Measurements from ENCODE around the gene IL17A.

IL17A gene

GRCh38 chr6:52186075-52186474, at the start of gene IL17A:
IL17A (plus strand) TSS chr6:52186375; CDS start chr6:52186432, 57 bp downstream.
- DNase-seq (ENCODE audit: low spot score) = no peak

DNA sequence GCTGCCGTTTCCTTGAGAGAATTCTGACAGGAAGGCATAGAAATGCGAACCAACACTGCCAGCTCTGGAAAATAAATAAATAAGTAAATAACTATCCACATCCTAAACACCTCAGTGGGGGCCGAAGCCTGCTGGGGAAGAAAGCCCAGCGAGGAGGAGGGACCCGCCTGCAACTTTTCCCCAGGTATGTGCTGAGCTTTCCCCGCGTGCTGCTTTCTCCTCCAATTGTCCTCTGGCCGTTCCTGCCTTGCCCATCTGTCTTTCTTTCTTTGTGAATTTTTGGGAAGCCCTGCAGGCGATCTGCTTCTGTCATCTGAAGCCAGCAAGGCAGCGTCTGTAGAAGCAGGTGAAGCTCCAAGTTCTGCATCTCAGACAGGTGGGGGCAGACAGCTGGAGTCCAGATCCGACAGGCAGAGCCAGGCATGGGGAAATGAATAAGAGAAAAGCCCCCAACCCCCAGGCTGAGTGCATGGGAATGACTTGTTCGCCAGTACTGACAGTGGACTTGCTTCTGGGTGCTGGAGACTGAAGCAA, 49.2 kb upstream of the IL17A start:
- no peak for DNase-seq (ENCODE audit: low spot score)

DNA sequence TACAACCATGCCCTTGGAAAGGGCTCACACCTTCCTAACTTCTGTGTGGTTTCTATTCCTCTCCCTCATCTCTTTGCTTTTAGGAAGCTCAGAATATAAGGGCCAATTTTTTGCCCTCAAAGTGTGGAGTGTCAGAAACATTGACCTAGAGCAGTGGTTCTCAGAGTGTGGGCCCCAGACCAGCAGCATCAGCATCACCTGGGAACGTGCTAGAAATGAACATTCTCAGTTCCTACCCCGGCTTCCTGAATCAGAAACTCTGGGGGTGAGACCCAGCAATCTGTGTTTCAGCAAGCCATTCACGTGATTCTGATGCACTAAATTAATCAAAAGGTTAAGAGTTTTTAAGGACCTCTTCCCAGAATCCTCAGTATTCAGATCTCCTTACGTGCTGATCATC, 47.9 kb upstream of the IL17A start:
- no peak for DNase-seq (ENCODE audit: low spot score)

DNA sequence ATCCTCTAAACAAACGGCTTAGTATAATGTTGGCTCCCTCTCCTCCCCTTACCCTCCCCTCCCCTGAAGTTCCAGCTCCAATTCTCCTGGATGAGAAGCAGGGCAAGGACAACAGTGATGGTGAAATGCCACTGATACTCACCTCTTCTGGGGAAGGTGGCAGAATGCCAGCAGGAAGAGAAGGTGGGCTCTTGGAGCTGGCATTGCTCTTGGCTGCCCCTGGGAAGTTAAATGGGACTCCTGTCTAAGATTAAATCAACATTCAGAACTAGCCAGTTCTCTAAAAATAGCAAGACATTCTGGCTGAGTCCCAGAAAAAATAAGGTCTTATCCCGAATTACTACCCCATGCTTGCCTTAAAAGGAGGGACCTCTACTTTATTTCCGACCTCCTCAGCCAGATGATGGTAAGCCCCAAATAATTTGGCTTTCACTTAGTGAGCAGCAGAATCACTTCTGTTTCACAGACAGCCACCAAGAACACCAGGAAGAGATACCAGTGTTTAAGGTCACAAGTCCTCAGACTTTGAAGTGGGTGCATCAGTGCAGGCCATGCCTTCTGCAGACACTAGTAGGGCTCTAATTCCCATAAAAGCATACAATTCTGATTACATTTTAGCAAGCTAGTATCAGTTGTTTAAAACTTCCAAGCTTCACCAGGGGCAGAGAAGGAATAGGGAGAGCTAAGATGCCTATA, 46.0 kb upstream of the IL17A start:
- no peak for DNase-seq (ENCODE audit: low spot score)

- DNase-seq (ENCODE audit: low spot score) = no peak
These were observed 44.6 kb upstream of the IL17A start for GRCh38 chr6:52141596-52141995.

GRCh38 chr6:52142556-52142955, 43.6 kb upstream of the IL17A start:
- DNase-seq (ENCODE audit: low spot score) = no peak

GRCh38 chr6:52143551-52143950, 42.6 kb upstream of the IL17A start:
- DNase-seq (ENCODE audit: low spot score) = no peak

DNA sequence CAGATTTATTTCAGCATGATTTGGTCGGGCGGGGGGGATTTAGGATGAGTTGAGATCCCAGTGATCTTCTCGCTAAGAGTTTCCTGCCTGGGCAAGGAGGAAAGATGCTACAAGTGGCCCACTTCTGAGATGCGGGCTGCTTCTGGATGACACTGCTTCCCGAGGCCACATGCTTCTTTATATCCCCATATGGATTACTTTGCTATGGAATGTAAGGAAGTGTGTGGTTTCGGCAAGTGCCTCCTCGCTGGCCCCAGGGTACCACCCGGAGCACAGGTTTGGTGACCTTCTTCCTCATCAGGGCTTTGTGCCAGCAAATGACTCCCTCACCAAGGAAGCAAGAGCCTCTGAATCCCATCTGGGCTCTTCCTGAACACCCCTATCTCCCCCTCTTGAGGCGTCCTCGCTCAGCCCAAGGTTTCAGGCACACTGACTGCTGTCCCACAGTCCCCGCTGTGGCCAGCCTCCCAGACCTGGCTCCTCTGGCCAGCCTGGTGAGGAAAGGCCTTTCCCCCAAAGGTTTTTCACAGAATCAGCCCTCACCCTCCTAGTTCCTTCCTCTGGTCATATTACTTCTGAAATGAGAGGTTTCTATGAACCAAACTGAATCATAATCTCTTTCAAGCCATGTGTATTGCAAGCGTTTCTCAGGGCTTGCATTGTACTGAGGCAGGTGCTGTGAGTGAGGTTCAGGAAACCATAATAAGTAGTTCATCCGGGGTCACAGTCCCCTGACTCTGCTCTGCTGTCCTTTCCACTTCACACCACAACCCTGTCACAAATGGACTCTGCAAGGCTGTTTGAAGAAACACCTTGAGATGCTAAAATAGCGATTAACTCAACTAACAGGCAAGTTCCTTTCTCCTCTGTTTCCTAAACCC, 41.7 kb upstream of the IL17A start:
- no peak for DNase-seq (ENCODE audit: low spot score)

GRCh38 chr6:52146851-52147445, 39.2 kb upstream of the IL17A start:
- no peak for DNase-seq (ENCODE audit: low spot score)

GRCh38 chr6:52149076-52149475, 37.1 kb upstream of the IL17A start:
- no peak for DNase-seq (ENCODE audit: low spot score)

DNA sequence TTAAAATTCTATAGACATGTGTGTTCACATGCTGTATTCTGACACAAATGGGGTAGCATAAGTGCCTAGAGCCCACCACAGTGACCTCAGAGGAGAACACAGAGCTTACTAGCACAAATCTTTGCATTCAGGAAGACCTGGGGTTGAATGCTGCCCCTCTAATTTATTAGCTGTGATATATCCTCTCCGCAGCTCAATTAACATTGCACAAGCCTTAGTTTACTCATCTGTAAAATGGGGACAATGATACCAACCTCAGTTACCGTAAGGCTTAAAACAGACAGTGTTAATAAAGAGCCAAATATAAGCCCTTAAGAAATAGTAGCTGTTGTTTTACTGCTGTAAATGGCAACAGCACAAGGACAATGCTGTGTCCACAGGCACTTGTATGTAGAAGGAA, 36.2 kb upstream of the IL17A start:
- DNase-seq (ENCODE audit: low spot score) = no peak

- no peak for DNase-seq (ENCODE audit: low spot score)
These were observed 34.1 kb upstream of the IL17A start for GRCh38 chr6:52152070-52152423.

DNA sequence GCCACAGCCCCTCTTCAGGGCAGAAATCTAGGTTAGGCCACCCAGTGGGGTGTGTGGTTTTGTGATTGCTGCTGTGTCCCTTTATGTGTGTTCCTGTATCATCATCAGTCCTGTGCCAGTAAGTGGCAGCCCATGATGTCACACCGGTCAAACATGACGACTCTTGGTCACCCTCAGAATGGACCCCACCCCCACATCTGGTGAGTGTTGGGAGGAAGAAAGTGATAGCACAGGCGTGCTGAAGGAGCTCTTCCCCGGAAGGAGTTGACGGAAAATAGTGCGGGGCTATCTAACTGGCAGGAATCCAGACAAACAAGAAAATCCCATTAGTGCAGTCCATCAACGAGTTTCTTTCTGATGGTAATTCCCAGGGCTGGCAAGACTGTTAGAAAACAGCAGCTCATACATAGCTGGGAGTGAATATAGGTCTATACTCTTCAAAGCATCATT, 33.4 kb upstream of the IL17A start:
- DNase-seq (ENCODE audit: low spot score) = no peak

GRCh38 chr6:52154381-52154780, 31.8 kb upstream of the IL17A start:
- DNase-seq (ENCODE audit: low spot score) = no peak

- no peak for DNase-seq (ENCODE audit: low spot score)
These were observed 30.2 kb upstream of the IL17A start for GRCh38 chr6:52155791-52156576.

DNA sequence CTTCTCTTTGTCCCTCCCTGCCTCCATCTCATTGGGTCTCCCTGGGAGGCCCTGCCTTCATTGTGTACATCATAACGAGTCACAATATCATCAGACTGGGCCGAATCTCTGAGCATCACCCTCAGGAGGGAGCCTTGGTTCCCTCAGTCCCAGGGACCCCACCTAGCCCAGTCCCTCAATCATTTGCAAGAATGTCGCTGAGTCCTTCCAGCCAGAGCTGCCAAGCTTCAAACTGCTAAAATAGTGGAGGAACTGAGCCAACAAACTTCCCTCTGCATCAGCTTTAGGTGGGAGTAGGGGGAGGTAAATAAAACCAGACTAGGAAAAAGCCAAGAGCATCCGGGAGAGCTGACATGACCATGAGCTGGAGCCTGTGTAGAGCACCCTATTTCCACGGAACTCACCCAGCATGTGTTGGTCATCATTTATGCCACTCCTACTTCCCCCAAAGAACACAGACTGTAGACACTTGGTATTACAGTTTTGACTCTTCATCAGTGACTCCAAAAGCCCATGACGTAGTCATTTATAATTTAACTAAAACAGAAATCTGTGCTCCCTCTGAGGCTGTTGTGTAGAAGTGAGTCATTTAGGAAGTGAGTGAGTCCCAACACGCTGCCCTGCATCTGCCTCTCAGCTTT, 28.8 kb upstream of the IL17A start:
- no peak for DNase-seq (ENCODE audit: low spot score)

DNA sequence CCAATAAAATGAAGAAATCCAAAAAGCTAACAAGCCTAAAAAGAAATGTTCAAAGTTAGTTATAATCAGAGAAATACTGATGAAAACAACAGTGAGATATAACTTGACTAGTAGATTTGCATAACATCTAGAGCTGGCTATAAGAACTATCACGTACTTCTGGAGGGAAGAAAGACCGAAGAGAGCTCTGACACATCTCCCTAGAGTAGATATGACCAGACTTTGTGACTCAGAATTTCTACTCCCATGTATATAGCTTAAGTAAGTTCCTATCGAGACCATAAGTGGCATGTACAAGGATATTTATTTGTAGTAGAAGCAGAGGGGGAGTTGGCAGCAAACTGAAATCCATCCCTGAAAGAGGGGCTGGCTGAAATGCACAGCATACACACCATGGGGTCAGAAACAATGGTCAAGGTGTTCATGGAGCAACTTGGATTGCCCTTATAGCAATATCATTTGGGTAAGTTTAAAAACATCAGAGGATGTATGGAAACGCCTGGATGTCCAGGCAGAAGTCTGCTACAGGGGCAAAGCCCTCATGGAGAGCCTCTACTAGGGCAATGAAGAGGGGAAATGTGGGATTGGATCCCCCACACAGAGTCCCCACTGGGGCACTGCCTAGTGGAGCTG, 25.6 kb upstream of the IL17A start:
- DNase-seq (ENCODE audit: low spot score) = no peak

- no peak for DNase-seq (ENCODE audit: low spot score)
These were observed 24.3 kb upstream of the IL17A start for GRCh38 chr6:52161689-52162438.

- DNase-seq (ENCODE audit: low spot score) = peak; percentile 28
These were observed 23.0 kb upstream of the IL17A start for GRCh38 chr6:52162940-52163908.
